Stimulated activated naive CD4-positive, alpha-beta T cell (primary cell): Measurements from ENCODE around the gene GRK4.
"Not testable (repeated sequence)": the region's sequence is repeated elsewhere in the genome, so short reads cannot be mapped to it uniquely, and the experiment has no call there.

ENCODE experiments used
- DNase-seq, 6 experiments: peaks; one replicate each; lab custom pipeline; 2025; lab: John Stamatoyannopoulos, UW

The GRK4 gene

DNA sequence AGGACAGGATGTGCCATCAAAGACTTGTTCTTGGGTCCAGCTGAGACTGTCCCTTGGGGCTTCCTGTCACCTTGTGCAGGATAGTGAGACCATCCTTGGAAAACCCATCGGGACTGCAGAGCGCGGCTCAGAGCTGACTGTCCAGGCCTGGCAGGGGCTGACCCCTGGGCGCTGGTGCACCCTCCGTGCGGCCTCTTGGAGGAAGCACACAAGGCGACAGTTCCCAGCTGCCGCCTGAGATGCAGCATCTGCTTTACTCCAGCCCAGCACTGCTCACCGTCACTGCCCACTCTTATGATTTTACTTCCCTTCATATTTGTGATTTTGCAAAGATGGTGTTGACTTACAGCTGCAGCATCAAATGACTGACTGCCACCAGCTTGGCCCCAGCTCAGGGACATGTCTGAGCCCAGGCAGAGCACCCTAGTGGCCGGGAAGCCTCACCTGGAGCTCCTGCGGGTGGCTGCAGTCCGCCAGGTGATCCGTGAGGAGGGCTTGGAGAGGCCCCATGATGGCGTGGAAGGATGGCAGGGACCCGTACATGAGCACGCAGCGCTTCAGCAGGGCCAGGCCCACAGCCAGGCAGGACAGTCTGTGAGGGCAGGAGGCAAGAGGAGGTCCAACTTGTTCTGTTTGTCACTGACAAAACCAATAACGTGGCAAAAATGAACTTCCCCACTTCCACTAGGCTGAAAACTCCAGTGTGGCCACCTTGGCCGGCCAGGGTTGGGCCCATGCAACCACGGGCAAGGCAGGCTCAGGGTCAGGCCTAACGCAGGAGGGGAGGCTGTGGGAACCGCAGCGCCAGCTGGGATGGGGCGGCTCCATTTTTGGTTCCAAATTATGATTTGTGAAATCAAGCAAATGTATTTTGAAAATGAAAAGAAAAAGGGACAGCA is 22.0 kb upstream of the GRK4 start:
- no peak for DNase-seq

GRCh38 chr4:2942037-2942531 is 21.3 kb upstream of the GRK4 start:
- DNase-seq = no peak

DNA sequence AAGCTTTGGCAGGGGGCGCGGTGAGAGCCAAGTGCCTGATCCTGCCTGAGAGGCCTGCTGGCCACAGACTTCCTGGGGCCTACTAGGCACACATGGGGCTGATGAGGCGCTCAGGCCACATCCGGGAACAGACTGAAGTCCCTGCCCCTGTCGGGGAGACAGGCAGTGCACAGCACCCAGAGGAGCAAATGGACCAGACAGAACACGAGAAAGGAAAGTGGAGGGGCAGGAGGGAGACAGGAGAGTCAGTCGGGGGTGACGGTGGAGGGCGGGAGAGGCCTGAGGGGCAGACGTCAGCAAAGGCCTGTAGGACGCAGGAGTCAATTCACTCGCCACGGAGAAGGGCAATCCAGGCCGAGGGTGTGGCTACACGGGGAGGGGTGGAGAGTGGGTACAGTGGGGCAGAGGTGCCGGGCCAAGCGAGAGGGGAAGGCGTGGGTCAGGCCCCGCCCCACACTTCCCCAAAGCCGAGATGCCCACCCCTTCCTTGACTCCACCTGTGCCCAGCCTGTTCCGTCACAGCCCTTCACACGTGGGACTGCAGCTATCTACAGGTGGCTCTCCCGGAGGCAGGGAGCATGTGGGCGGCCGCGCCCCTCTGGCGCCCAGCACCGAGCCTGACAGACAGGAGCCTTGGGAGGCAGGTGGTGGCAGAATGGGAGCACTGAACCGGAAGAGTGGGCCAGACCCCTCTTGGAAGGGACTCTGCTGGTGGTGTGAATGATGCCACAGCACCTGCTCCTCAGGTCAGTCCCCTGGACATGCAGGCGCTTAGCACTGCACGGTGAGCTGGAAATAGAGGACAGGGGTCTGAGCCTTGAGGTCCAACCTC is 20.6 kb upstream of the GRK4 start:
- DNase-seq = no peak

GRCh38 chr4:2943364-2944090 is 19.8 kb upstream of the GRK4 start:
- no peak for DNase-seq

DNA sequence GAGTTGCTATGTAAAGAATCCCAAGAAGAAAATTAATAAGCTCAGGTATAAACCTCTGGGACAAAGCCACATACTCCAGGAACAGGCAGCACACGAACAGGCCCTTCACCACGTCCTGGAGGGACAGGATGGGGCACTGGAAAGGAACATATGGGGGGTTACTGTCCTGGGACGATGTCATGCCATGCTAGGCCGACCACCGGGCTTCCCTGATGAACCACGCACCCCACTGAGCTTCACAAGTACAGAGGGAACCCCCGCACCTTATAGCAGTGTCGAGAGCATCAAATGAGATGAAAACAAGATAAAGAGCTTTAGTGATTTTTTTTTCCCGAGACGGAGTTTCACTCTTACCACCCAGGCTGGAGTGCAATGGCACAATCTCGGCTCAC is 19.3 kb upstream of the GRK4 start:
- DNase-seq = no peak

GRCh38 chr4:2944586-2945526 is 18.5 kb upstream of the GRK4 start:
- no peak for DNase-seq

GRCh38 chr4:2945619-2946604 is 17.5 kb upstream of the GRK4 start:
- DNase-seq = not testable (repeated sequence)

DNA sequence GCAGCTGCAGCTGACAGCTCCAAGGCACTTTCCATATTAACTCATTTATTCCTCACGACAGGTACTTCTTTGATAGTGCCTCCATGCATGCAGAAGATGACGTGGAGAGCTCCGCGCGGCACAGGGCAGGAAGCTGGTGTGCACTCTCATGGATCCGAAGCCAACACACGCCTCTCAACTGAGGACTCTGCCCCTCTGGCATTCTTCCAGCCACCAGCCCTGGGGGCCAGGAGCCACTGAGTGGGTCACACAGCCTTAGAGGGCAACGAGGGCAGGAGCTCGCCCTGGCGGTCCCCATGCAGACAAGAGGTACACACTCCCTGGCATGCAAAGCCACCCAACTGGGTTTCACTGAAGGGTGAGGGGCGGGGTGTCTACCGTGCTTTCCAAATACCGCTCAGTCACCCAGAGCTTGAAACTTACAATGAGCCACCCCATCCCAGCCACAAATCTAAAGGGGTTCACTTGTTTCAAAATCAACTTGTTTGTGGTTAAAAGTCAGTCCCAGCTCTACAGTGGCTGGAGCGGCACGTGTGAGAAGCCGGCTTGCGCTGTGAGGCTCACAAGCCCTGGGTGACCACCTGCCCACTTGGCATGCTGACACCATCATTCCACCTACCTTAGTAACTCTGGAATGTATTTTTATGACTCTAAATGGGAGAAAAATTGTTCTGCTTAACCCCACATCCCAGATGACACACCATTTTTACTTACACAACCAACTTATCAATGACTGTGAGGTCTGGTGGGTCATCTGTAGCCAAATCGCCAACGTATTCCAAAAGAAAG is 16.4 kb upstream of the GRK4 start:
- DNase-seq = no peak

GRCh38 chr4:2947926-2948325 is 15.4 kb upstream of the GRK4 start:
- DNase-seq = no peak

GRCh38 chr4:2948895-2949781 is 14.2 kb upstream of the GRK4 start:
- no peak for DNase-seq

DNA sequence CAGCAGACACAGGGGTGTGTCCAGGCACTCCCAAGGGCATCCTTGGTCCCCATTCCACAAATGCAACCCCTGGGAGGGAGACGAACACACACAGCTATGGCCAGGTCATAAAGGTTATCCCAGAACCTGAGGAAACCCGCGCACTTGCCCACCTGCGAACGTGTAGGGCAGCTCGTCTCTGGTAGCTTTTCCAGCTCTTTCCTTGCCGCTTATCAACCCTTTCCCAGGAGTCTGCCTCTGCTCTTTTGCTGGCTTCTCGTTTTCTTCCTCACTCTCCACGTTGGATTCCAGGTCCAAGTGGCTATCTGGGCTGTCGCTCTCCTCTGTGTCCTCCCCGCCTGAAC is 13.6 kb upstream of the GRK4 start:
- DNase-seq = no peak

DNA sequence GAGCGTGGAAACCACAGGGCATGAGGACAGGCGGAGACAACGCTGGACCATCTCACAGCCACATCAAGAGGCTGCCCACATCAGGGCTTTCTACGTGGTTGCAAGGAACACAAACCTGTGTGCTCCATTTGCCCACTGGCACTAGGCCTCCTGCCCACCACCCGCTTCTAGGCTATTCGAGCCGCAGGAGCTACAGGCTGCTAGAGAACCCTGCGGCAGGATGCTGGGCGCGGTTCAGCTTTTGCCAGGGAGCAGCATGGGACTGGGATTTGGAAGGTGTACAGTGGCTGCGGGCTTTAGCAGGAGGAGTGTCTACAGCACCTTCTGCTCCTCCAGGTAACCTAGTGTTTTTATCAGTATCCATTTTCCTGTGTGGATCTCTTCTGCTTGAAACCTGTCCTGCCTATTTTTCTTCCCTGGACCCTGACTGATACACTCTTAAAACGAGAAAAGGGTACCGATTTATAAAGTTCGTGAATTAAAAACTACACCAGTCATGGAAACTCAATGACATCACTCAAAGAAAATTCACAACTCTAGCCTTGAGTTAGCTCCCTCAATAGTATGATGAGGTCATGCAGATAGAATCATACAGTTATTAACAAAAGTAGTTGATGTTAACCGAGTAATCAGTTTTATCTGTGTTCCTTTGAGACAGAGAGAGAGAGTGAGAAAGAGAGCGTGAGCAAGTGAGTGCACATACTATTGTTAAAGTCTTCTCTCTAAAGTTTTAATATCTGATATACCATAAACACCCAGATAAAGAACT is 13.0 kb upstream of the GRK4 start:
- DNase-seq = no peak

- no peak for DNase-seq
Observed at GRCh38 chr4:2953496-2953895, 9.9 kb upstream of the GRK4 start.

DNA sequence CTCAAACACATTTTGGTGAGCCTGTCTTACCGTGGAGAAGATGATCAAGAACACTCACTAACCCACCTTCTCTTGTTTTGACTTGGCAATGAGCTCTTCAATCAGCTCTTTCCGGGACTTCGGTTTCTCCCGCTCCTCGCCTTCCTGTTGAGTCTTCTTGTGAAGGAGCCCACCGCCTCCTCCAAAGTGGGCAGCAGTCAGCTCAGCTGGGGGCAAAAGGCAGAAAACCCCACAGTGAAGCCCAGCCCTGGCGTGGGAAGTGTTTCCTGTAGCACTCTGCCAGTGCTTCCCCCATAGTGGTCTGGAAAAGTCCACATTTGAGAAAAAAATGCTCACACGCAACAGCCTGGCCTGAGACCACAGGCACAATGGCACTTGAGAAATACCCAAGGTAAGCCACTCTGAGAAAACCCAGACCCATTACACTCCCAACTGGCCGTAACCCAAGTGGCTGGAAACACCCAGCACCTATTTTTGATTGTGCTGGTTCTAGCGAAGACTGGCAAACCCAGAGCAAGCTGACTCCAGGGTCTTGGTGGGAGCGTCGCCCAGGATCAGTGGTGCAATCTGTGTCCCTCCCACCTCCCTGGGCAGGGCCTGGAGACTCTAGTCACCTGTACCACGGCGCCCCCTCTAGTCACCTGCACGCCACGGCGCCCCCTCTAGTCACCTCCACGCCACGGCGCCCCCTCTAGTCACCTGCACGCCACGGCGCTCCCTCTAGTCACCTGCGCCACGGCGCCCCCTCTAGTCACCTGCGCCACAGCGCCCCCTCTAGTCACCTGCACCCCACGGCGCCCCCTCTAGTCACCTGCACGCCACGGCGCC is 8.8 kb upstream of the GRK4 start:
- peak; percentile 12 to 65 (median 30) for DNase-seq

DNA sequence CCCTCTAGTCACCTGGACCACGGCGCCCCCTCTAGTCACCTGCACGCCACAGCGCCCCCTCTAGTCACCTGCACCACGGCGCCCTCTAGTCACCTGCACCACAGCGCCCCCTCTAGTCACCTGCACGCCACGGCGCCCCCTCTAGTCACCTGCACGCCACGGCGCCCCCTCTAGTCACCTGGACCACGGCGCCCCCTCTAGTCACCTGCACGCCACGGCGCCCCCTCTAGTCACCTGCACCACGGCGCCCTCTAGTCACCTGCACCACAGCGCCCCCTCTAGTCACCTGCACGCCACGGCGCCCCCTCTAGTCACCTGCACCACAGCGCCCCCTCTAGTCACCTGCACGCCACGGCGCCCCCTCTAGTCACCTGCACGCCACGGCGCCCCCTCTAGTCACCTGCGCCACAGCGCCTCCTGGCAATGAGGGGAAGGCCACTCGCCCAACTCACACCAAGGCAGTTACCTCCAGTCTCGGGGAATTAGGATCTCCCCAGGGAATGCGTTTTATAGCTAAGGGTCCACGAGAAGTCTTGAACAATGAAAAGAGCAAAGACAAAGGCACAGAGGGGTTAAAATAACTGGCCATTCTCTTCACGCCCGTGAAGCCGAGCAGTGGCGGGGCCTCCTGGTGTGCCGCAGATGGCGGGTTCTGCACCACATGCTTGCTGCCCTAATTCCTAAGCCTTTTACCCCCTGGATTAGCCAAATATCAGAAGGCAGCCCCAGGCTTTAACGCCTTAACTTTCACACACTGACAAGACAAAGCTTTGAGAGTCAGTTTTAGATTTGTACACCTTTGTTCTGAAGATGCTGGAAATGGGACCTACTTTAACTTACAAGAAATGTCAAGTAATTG is 8.0 kb upstream of the GRK4 start:
- not testable (repeated sequence) for DNase-seq
